ENCODE data around the gene OPCML. TPM values are rescaled to one million over a fixed set of nuclear protein-coding genes. Genes with fewer than 3 reads are reported as not detected.

The OPCML gene
- total and polyA plus RNA-seq, 2 of the 13 experiments (the other 11 are each of a cell fraction or from before 2014, with no cell fraction given), result not detected

DNA sequence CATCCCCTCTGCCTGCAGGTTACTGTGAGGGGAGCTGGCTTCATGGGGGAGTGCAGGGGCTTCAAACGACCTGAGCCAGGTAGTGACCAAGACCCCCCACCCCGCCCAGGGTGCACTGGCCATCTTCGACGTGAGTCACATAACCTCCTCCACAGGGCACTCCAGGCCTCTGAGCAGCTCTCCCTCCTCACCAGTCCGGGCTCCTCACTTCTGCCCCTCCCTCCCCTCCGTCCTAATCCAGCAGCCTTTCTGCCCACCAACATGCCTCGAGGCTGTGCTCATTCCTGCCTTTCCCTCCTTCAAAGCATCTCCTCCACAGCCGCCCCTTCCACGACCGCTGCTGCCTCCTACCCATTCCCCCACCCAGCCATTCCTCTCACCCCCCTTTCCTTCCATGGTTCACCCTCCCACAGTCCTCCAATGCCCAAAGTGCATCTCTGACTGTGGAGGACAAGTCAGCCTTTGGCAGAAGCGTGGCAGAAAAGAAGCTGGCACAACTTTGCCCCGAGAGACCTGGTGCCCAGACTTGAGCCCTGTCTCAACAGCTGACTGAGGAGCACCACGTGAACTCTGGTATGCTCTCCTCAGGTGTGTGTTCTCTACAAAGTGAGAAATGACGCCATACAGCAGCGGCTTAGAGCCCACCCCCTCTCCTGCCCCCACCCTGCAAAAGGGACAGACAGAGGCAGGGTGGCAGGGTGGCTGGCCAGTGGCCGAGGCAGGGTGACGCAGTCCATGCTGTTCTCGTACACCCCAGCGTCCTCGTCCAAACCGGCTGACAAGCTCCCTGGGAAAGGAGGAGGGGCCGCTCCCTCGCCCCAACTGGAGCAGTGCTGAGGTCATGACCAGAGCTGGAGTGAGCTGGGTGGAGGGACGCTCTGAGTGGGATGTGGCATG is 30.4 kb downstream of the OPCML start:
- Histone ChIP-seq H3K9ac (ENCODE audit: insufficient read depth, low read depth, low read length) (no peak overlapping the region), H3K4me3 (replicated peaks in 1 of 3; ENCODE audit: insufficient read depth in 1 of 3, low read depth in 2 of 3, low read length in 3 of 3) (no peak overlapping the region), H3K79me2 (ENCODE audit: insufficient read depth, low read length) (no peaks in the 10 kb centered on the region), H2AFZ (ENCODE audit: low read length) (no peak overlapping the region), H3K9me3 (ENCODE audit: low read length) (no peaks in the 10 kb centered on the region), H3K36me3 (replicated peaks in 1 of 2; ENCODE audit: control insufficient read depth in 1 of 2, insufficient read depth in 2 of 2, low read length in 2 of 2) (no peaks in the 10 kb centered on the region), H3K27me3 (ENCODE audit: control insufficient read depth in 1 of 2, insufficient read depth in 2 of 2, low read length in 2 of 2) (peaks cover 1 to 7% of the 10 kb centered on the region in 2 experiments; a peak in 1 of 5 replicates), H3K4me1 (ENCODE audit: insufficient read depth, low read length) (no peaks in the 10 kb centered on the region), H3K4me2 (ENCODE audit: low read depth, low read length) (no peak overlapping the region), H4K20me1 (ENCODE audit: insufficient read depth, low read length) (no peaks in the 10 kb centered on the region), H3K27ac (ENCODE audit: extremely low read length, insufficient read depth, low read length) (no peak overlapping the region)
- intact Hi-C loops (cut with micrococcal nuclease; ENCODE audit: unreplicated experiment), result no loop called here
- WGBS (ENCODE audit: low lambda C conversion rate), result 8% methylated on average over 17 of the region's 24 CpGs
- POLR2A ChIA-PET, result no interaction called here
- CTCF ChIA-PET (ENCODE audit: low intra/inter-chr PET ratio, low total read pairs), result no interaction called here
- DNase-seq (ENCODE audit: low spot score) (no peak), ATAC-seq (no peak), FAIRE-seq (no peak)
- TF ChIP-seq ZC3H4 (CRISPR knock-in tag; IDR thresholded peaks at IDR 0.05; ENCODE audit: borderline replicate concordance) (no peak), SCMH1 (CRISPR knock-in tag; IDR thresholded peaks at IDR 0.05; ENCODE audit: borderline replicate concordance) (no peak), ZNF451 (CRISPR knock-in tag; IDR thresholded peaks at IDR 0.05) (no peak), ZNF609 (CRISPR knock-in tag; IDR thresholded peaks at IDR 0.05; ENCODE audit: borderline replicate concordance) (no peak), POLR2G (IDR thresholded peaks at IDR 0.05; ENCODE audit: low read depth, low read length) (no peak), ZIK1 (CRISPR knock-in tag; IDR thresholded peaks at IDR 0.05; ENCODE audit: borderline replicate concordance, low read depth) (no peak), KDM4B (CRISPR knock-in tag; IDR thresholded peaks at IDR 0.05) (no peak), ETV5 (CRISPR knock-in tag; IDR thresholded peaks at IDR 0.05; ENCODE audit: borderline replicate concordance) (no peak), KMT2A (CRISPR knock-in tag; IDR thresholded peaks at IDR 0.05) (no peak)
- in situ Hi-C loops (cut with HindIII; ENCODE audit: extremely low pct_ligation_motif_present, low pct_unique_long_range_greater_than_20kb), result no loop called here
- BruUV-seq (replicated peaks), result no TSS peak

Measured in HepG2 (cell line).